ENCODE results near the gene AGAP3.

DNA sequence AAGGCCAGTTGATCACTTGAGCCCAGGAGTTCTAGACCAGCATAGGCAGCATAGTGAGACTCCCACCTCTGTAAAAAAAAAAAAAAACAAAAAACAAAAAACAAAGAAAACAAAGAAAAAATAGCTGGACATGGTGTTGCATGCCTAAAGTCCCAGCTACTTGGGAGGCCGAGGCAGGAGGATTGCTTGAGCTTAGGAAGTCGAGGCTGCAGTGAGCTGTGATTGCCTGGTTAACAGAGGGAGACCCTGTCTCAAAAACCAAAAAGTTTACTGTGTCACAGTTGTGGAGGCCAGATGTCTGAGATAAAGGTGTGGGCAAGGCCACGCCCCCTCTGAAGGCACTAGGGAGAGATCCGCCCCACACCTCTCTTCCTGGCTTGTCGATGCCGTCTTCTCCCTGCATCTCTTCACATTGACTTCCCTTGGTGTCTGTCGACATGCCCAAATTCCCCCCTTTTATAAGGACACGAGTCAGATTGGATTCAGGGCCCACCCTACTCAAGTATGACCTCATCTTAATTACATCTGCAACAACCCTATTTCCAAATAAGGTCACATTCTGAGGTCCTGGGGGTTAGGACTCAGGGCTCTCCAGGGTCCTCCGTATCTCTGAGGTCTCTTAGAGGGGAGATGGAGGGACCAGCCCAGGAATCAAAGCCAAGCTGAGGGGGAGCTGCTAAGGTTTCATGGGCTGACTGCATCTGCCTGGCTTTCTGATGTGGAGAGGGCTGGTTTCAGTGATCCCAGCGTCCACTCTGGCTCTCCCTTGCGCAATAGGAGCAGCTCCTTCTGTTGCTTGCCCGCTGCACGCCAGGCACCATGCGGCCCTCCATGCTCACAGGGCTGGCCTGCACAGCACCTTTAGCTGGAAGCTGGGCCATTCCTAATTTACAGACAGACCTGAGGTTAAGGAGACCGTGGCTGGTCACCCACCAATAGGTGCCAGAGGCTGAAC lies 23.1 kb downstream of the AGAP3 start:
- TF ChIP-seq POLR2AphosphoS5 (IDR thresholded peaks at IDR 0.05; ENCODE audit: low read depth, low read length) (no peak), POLR2A (IDR thresholded peaks at IDR 0.05; ENCODE audit: low read depth, low read length) (no peak), TAF1 (IDR thresholded peaks at IDR 0.05; ENCODE audit: borderline replicate concordance, low read depth, low read length) (no peak)

Measured in GM12892 (cell line).